Endothelial cell of umbilical vein (primary cell): ENCODE measurements around the gene LRFN2. TPM values are rescaled to one million over a fixed set of nuclear protein-coding genes. Genes with fewer than 3 reads are reported as not detected.

ENCODE experiments used
- BruUV-seq: library from RNA; stranded (reverse); fragments of 400-500 nt; replicated peaks from 2 replicates; lab custom pipeline; 2021; lab: Mats Ljungman, UMichigan
- CTCF ChIA-PET: fragments of 300-600, 350-600 bp; sonication (Branson Sonifier 250); formaldehyde crosslinking; loops from one replicate; lab custom pipeline; 2021; ENCODE audit warnings: antibody characterized with exemption, inconsistent platforms; lab: Charles Lee
- POLR2A ChIA-PET: fragments of 300-600, 350-600 bp; sonication (Branson Sonifier 250); formaldehyde crosslinking; loops from one replicate; lab custom pipeline; 2021; ENCODE audit warnings: antibody characterized with exemption, inconsistent platforms; lab: Charles Lee
- DNase-seq: peaks from one replicate; pipeline ENCODE4 v3.0.0-alpha.2; 2011; ENCODE audit warnings: low read depth, low spot score
- FAIRE-seq: peaks from 2 replicates; lab custom pipeline; 2011; peaks lifted over from hg19 to GRCh38; lab: Jason Lieb, UNC
- H2AFZ ChIP-seq: 2 replicates; pipeline ENCODE4 v1.6.0; 2012; ENCODE audit warnings: low read depth, low read length, control low read depth, inconsistent platforms
- H3K27ac ChIP-seq: 2 replicates; pipeline ENCODE4 v1.5.1; 2011; ENCODE audit warnings: low read depth, mild to moderate bottlenecking, control low read depth, low read length, moderate library complexity; ENCODE audit not compliant: insufficient read depth
- H3K27me3 ChIP-seq, 2 experiments: 2 replicates each; pipeline versions ENCODE4 v1.6.0 to v1.6.1; 2011; ENCODE audit warnings: low read length in 2 of 2, mixed read lengths in 1 of 2; ENCODE audit not compliant: control insufficient read depth in 2 of 2, insufficient read depth in 2 of 2
- H3K36me3 ChIP-seq, 2 experiments: 2 replicates in 1 of 2; 3 replicates in 1 of 2; pipeline ENCODE4 v1.5.1; 2011; ENCODE audit warnings: low read length in 2 of 2, mild to moderate bottlenecking in 1 of 2, moderate library complexity in 1 of 2; ENCODE audit not compliant: control insufficient read depth in 2 of 2, insufficient read depth in 2 of 2; ENCODE audit errors: extremely low read depth in 1 of 2
- H3K4me1 ChIP-seq: 3 replicates; pipeline ENCODE4 v1.5.1; 2011; ENCODE audit warnings: mild to moderate bottlenecking, low read length; ENCODE audit not compliant: control insufficient read depth, insufficient read depth; ENCODE audit errors: extremely low read depth
- H3K4me2 ChIP-seq: 2 replicates; pipeline ENCODE4 v1.6.1; 2011; ENCODE audit warnings: low read length, control low read depth, mixed read lengths; ENCODE audit not compliant: insufficient read depth
- H3K4me3 ChIP-seq, 3 experiments: fragments of 200-600 bp in 1 of 3; sonication (generic), shearing (Covaris generic) in 1 of 3; replicated peaks in 1 of 3; 2 replicates each; pipeline ENCODE4 v1.5.1; 2011 to 2016; ENCODE audit warnings: control low read depth in 3 of 3, low read length in 3 of 3, mild to moderate bottlenecking in 2 of 3, inconsistent platforms in 1 of 3, low read depth in 1 of 3, moderate library complexity in 1 of 3; ENCODE audit not compliant: insufficient read depth in 1 of 3
- H3K79me2 ChIP-seq: 2 replicates; pipeline ENCODE4 v1.6.0; 2012; ENCODE audit warnings: low read length, inconsistent platforms; ENCODE audit not compliant: control insufficient read depth, insufficient read depth
- H3K9ac ChIP-seq: replicated peaks from 2 replicates; pipeline ENCODE3; 2011; ENCODE audit warnings: low read length, control low read depth; ENCODE audit not compliant: insufficient read depth; ENCODE audit errors: extremely low read depth
- H3K9me1 ChIP-seq: replicated peaks from 3 replicates; pipeline ENCODE4 v1.6.0; 2011; ENCODE audit warnings: mild to moderate bottlenecking, low read length; ENCODE audit not compliant: control insufficient read depth, insufficient read depth; ENCODE audit errors: extremely low read depth
- H3K9me3 ChIP-seq: replicated peaks from 2 replicates; pipeline ENCODE4 v1.5.1; 2012; ENCODE audit warnings: low read length, inconsistent platforms; ENCODE audit not compliant: control insufficient read depth, insufficient read depth
- H4K20me1 ChIP-seq: replicated peaks from 2 replicates; pipeline ENCODE3; 2011; ENCODE audit warnings: mild to moderate bottlenecking, low read length; ENCODE audit not compliant: control insufficient read depth, insufficient read depth; ENCODE audit errors: extremely low read depth
- CTCF ChIP-seq, 2 donors: IDR thresholded peaks; 1 replicate in 1 of 2; 2 replicates in 1 of 2; pipeline ENCODE4 v1.5.1; 2011; ENCODE audit warnings: low read length in 2 of 2, mild to moderate bottlenecking in 2 of 2, moderate library complexity in 2 of 2, control low read depth in 1 of 2, inconsistent platforms in 1 of 2, low read depth in 1 of 2; ENCODE audit not compliant: insufficient read depth in 1 of 2; ENCODE audit errors: extremely low read depth in 1 of 2
- EZH2 ChIP-seq: IDR thresholded peaks from 2 replicates; pipeline ENCODE4 v1.6.1; 2012; ENCODE audit warnings: borderline replicate concordance, low read depth, mild to moderate bottlenecking, moderate library complexity, low read length, inconsistent platforms; ENCODE audit not compliant: severe bottlenecking
- FOS ChIP-seq: IDR thresholded peaks from 2 replicates; pipeline ENCODE4 v1.6.1; 2011; ENCODE audit warnings: mild to moderate bottlenecking, low read length, moderate library complexity, borderline replicate concordance; ENCODE audit not compliant: insufficient read depth
- GATA2 ChIP-seq: IDR thresholded peaks from 2 replicates; pipeline ENCODE4 v1.7.0; 2011; ENCODE audit warnings: low read depth, mild to moderate bottlenecking, moderate library complexity, mixed read lengths, low read length; ENCODE audit not compliant: insufficient read length, insufficient read depth
- JUN ChIP-seq: IDR thresholded peaks from 2 replicates; pipeline ENCODE4 v1.6.1; 2011; ENCODE audit warnings: borderline replicate concordance, low read depth; ENCODE audit not compliant: insufficient read length, insufficient read depth
- MAX ChIP-seq: IDR thresholded peaks from 2 replicates; pipeline ENCODE4 v1.6.1; 2011; ENCODE audit not compliant: insufficient read depth, insufficient read length
- MYC ChIP-seq: IDR thresholded peaks from one replicate; pipeline ENCODE4 v1.6.1; 2011; ENCODE audit warnings: mild to moderate bottlenecking, low read depth, low read length
- POLR2A ChIP-seq: IDR thresholded peaks from 2 replicates; pipeline ENCODE4 v1.6.1; 2012; ENCODE audit warnings: low read depth, mild to moderate bottlenecking, control low read depth, low read length
- POLR2AphosphoS5 ChIP-seq: IDR thresholded peaks from 2 replicates; pipeline ENCODE4 v1.6.1; 2012; ENCODE audit warnings: low read depth, mild to moderate bottlenecking, control low read depth, low read length, moderate library complexity; ENCODE audit not compliant: insufficient read depth
- dilution Hi-C: fragments of 300-500 bp; cut with MboI; formaldehyde crosslinking; loops from one replicate; pipeline ENCODE4 v1.15.0; 2019; ENCODE audit warnings: low sequenced_read_pairs; ENCODE audit not compliant: extremely low pct_ligation_motif_present
- intact Hi-C: fragments of 100-400 bp; cut with micrococcal nuclease; formaldehyde crosslinking; loops from one replicate; pipeline ENCODE4 v1.10.0; 2022
- polyA plus RNA-seq, 4 experiments: library from polyadenylated mRNA; depleted of rRNA in 3 of 4; stranded (reverse) in 3 of 4; unstranded in 1 of 4; fragments of >200 nt; gene quantifications; 2 replicates each; pipeline versions ENCODE4 v1.2.1 to v1.2.3, GENCODE V29; 2011 to 2012; ENCODE audit warnings: missing spikeins in 1 of 4
- total RNA-seq: library from RNA; stranded (reverse); gene quantifications from 2 replicates; pipeline ENCODE4 v1.2.3, GENCODE V29; 2021

The LRFN2 gene
- total and polyA plus RNA-seq, 2 donors (not counting 3 experiments of a cell fraction or from before 2014, with no cell fraction given), result not detected

GRCh38 chr6:40466986-40467539, 120.1 kb downstream of the LRFN2 start:
- Histone ChIP-seq H3K27me3 (no peaks in the 10 kb centered on the region), H3K9me1 (no peaks in the 10 kb centered on the region), H3K4me1 (no peaks in the 10 kb centered on the region), H2AFZ (no peak overlapping the region), H4K20me1 (no peaks in the 10 kb centered on the region), H3K79me2 (no peaks in the 10 kb centered on the region), H3K27ac (no peak overlapping the region), H3K36me3 (no peaks in the 10 kb centered on the region), H3K4me3 (no peak overlapping the region), H3K9me3 (no peaks in the 10 kb centered on the region), H3K4me2 (no peak overlapping the region), H3K9ac (no peak overlapping the region)
- intact Hi-C loops, result no loop called here
- POLR2A ChIA-PET, result no interaction called here
- no peak for FAIRE-seq
- DNase-seq, result no peak
- CTCF ChIA-PET, result no interaction called here
- dilution Hi-C loops, result no loop called here
- no TSS peak for BruUV-seq
- TF ChIP-seq GATA2, result no peak
- TF ChIP-seq FOS, result no peak
- TF ChIP-seq POLR2A, result no peak
- no peak for TF ChIP-seq JUN
- TF ChIP-seq EZH2, result no peak
- no peak for TF ChIP-seq CTCF (IDR thresholded peaks at IDR 0.05; ENCODE audit: extremely low read depth in 1 of 2, insufficient read depth in 1 of 2, low read depth in 1 of 2, low read length in 2 of 2)
- TF ChIP-seq POLR2AphosphoS5, result no peak
- TF ChIP-seq MYC, result no peak
- TF ChIP-seq MAX, result no peak
